Parietal lobe (tissue), 1 donor: ENCODE results near the gene LRRC4B. TPM values are rescaled to one million over a fixed set of nuclear protein-coding genes. Genes with fewer than 3 reads are reported as not detected.

ENCODE experiments used
- total RNA-seq: library from RNA; depleted of rRNA; stranded (reverse); fragments of >200 nt; gene quantifications from one replicate; pipeline ENCODE4 v1.2.3, GENCODE V29; 2014

Gene LRRC4B, protein sequence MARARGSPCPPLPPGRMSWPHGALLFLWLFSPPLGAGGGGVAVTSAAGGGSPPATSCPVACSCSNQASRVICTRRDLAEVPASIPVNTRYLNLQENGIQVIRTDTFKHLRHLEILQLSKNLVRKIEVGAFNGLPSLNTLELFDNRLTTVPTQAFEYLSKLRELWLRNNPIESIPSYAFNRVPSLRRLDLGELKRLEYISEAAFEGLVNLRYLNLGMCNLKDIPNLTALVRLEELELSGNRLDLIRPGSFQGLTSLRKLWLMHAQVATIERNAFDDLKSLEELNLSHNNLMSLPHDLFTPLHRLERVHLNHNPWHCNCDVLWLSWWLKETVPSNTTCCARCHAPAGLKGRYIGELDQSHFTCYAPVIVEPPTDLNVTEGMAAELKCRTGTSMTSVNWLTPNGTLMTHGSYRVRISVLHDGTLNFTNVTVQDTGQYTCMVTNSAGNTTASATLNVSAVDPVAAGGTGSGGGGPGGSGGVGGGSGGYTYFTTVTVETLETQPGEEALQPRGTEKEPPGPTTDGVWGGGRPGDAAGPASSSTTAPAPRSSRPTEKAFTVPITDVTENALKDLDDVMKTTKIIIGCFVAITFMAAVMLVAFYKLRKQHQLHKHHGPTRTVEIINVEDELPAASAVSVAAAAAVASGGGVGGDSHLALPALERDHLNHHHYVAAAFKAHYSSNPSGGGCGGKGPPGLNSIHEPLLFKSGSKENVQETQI
- 79.8 TPM for total RNA-seq

DNA sequence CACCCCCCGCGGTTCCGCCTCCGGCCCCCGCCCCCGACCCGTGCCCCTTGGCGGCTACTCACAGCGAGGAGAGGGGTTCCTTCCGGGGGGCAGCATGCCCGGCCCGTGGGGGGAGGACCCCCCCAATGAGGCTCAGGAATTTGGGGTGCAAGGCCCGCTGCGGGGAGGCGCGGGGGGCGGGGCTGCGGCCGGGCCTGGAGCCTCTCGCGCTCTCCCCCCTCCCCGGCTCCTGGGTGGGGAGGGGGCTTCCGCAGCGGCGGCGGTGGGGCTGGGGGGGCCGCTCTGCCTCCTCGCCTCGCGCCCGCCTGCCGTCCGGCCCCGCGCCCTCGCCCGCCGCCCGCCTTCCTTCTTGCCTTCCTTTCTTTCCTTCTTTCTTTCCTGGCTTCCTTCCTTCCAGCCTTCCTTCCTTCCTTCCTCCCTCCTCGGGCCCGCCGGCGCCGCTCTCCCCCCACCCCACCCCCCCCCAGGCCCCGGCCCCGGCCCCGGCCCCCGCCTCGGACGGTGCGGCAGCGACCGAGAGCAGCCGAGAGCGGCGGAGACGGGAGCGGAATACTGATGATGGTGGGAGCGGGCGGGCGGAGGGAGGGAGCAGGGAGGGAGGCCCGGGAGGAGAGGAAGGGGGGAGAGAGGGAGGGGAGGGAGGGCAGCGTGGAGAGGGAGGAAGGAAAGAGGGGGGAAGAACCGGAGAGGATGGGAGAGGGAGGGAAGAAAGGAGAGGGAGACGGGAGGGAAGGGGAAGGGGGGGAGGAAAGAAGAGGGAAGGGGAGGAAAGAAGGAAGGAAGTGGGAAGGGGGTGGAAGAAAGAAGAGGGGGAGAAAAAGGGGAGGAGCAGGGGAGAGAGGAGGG lies at the start of gene LRRC4B:
Gene LRRC4B (minus strand): TSS at position 554 of the 846 bp plus-strand sequence. CDS start 19,597 bp downstream, outside the sequence.

GRCh38 chr19:50513746-50514345 lies 54.4 kb downstream of the LRRC4B start, which contains the start of gene ASPDH:
Gene ASPDH, minus strand, starts transcription at chr19:50513913. Its CDS starts 90 bp downstream, at chr19:50513823.

DNA sequence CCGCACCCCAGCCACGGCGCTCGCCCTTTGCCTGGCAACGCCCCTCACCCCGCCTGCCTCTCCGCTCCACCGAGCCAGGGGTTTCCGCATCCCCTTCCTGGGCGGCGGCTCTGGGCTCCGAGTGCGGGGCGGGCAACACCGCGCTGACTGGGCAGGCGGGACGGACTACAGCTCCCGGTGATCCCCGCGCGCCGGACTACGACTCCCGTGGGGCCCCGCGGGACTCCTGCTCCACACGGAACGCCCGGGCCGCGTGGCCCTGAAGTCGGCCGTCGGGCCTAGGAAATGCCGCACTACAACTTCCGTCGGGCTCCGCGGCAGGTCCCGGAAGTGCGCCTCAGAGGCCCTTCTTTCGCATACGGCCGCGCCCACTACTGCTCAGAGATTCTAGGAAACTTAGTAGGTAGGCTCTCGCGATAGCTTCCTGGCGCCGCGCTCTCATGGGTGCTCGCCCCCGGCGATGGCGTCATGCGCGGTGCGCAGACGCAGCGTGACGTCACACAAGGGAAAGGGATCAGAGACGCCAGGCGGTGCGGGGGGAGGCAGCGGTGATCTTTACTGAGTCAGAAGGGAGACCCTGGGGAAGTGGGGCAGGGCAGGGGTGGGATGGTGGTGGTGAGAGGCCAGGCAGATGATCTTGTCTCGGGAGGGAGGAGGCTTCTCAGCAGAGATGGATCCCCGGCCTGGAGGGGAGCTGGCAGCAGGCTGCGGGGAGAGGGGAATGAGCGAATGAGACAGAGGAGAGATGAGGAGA lies 57.0 kb downstream of the LRRC4B start, which contains the start of gene JOSD2:
Gene JOSD2 (minus strand): TSS at position 123 of the 754 bp plus-strand sequence. CDS start 760 bp downstream, outside the sequence.

GRCh38 chr19:50476224-50476906 lies 91.9 kb downstream of the LRRC4B start, which contains the start of the genes EMC10 and GARIN5A:
Gene EMC10, plus strand, starts transcription at chr19:50476507. Its CDS starts 38 bp downstream, at chr19:50476545.
Gene GARIN5A, minus strand, starts transcription at chr19:50476848. Its CDS starts 460 bp downstream, at chr19:50476388.

Other genes with a start within 250 kb of the LRRC4B start
- gene KCNC3, start 239.1 kb downstream of the LRRC4B start, total RNA-seq = 5.9 TPM
- 0.63 TPM for gene NAPSA, start 202.8 kb downstream of the LRRC4B start, total RNA-seq
- 26.6 TPM for gene NR1H2, start 192.0 kb downstream of the LRRC4B start, total RNA-seq
- gene POLD1, start 184.1 kb downstream of the LRRC4B start, total RNA-seq = 18.8 TPM
- gene SPIB, start 149.5 kb downstream of the LRRC4B start, total RNA-seq = not detected
- gene MYBPC2, start 135.5 kb downstream of the LRRC4B start, total RNA-seq = not detected
- gene EMC10, start 91.9 kb downstream of the LRRC4B start, total RNA-seq = 51.3 TPM
- 1.3 TPM for gene GARIN5A, start 91.6 kb downstream of the LRRC4B start, total RNA-seq
- gene JOSD2, start 57.2 kb downstream of the LRRC4B start, total RNA-seq = 4.4 TPM
- 0.94 TPM for gene ASPDH, start 54.5 kb downstream of the LRRC4B start, total RNA-seq
- gene SYT3, start 71.4 kb upstream of the LRRC4B start, total RNA-seq = 24.7 TPM
- not detected for gene C19orf81, start 81.0 kb upstream of the LRRC4B start, total RNA-seq
- gene SHANK1, start 151.4 kb upstream of the LRRC4B start, total RNA-seq = 49.1 TPM
- 2.5 TPM for gene CLEC11A, start 154.9 kb upstream of the LRRC4B start, total RNA-seq
- gene GPR32, start 202.0 kb upstream of the LRRC4B start, total RNA-seq = not detected
- gene ACP4, start 222.0 kb upstream of the LRRC4B start, total RNA-seq = not detected